Smooth muscle cell (in vitro differentiated cells): ENCODE data around the gene KLHL29. TPM values are rescaled to one million over a fixed set of nuclear protein-coding genes. Genes with fewer than 3 reads are reported as not detected.

ENCODE experiments used
- DNase-seq: peaks from one replicate; lab custom pipeline; 2025; ENCODE audit not compliant: unreplicated experiment; lab: John Stamatoyannopoulos, UW
- H2AFZ ChIP-seq: fragments of 200-600 bp; sonication (generic); 2 replicates; pipeline ENCODE4 v1.6.0; 2016; ENCODE audit warnings: antibody characterized with exemption, low read depth, mild to moderate bottlenecking
- H3F3A ChIP-seq: fragments of 200-600 bp; sonication (generic); 2 replicates; pipeline ENCODE4 v1.6.0; 2017; ENCODE audit warnings: antibody characterized with exemption, low read depth
- H3K27ac ChIP-seq: fragments of 200-600 bp; sonication (generic); 2 replicates; pipeline ENCODE4 v1.5.1; 2016; ENCODE audit warnings: low read depth, mild to moderate bottlenecking
- H3K27me3 ChIP-seq: fragments of 200-600 bp; sonication (generic); 2 replicates; pipeline ENCODE4 v1.6.1; 2016; ENCODE audit warnings: low read depth, mild to moderate bottlenecking
- H3K36me3 ChIP-seq: fragments of 200-600 bp; sonication (generic); 2 replicates; pipeline ENCODE4 v1.5.1; 2016; ENCODE audit warnings: low read depth
- H3K4me1 ChIP-seq: fragments of 200-600 bp; sonication (generic); 2 replicates; pipeline ENCODE4 v1.5.1; 2016; ENCODE audit warnings: low read depth
- H3K4me2 ChIP-seq: fragments of 200-600 bp; sonication (generic); 2 replicates; pipeline ENCODE4 v1.6.0; 2016; ENCODE audit warnings: mild to moderate bottlenecking
- H3K4me3 ChIP-seq: fragments of 200-600 bp; sonication (generic); 2 replicates; pipeline ENCODE4 v1.5.1; 2016; ENCODE audit warnings: mild to moderate bottlenecking
- H3K79me2 ChIP-seq: fragments of 200-600 bp; sonication (generic); 2 replicates; pipeline ENCODE4 v1.6.0; 2016; ENCODE audit warnings: low read depth, mild to moderate bottlenecking
- H3K9ac ChIP-seq: fragments of 200-600 bp; sonication (generic); 2 replicates; pipeline ENCODE4 v1.6.0; 2016; ENCODE audit warnings: low read depth
- H3K9me3 ChIP-seq: fragments of 200-600 bp; sonication (generic); replicated peaks from 2 replicates; pipeline ENCODE4 v1.5.1; 2016; ENCODE audit warnings: low read depth
- H4K20me1 ChIP-seq: fragments of 200-600 bp; sonication (generic); 2 replicates; pipeline ENCODE4 v1.6.0; 2016; ENCODE audit warnings: low read depth
- CTCF ChIP-seq: fragments of 200-600 bp; sonication (generic); IDR thresholded peaks from 2 replicates; pipeline ENCODE4 v1.5.1; 2017; ENCODE audit warnings: borderline replicate concordance, mild to moderate bottlenecking, antibody characterized with exemption; ENCODE audit not compliant: insufficient read depth, poor library complexity, severe bottlenecking
- WGBS: methylation state at CpG from one replicate; pipeline ENCODE4 v1.1.7; 2016; ENCODE audit warnings: low lambda C conversion rate; 5-methylcytosine and 5-hydroxymethylcytosine counted together
- polyA plus RNA-seq: library from polyadenylated mRNA; unstranded; fragments of >200 nt; fragmentation: Nextera tagmentation; extraction: Ambion mirVana; gene quantifications from 2 replicates; pipeline ENCODE4 v1.2.1, GENCODE V29; 2016
- total RNA-seq: library from RNA; depleted of rRNA; stranded (reverse); fragments of >200 nt; gene quantifications from 2 replicates; pipeline ENCODE4 v1.2.3, GENCODE V29; 2014

The KLHL29 gene
- total and polyA plus RNA-seq, 2 experiments from 2014 or later: 3.1 to 6.6 TPM

- Histone ChIP-seq H3K9me3 (no peaks in the 10 kb centered on the region), H3K27me3 (no peaks in the 10 kb centered on the region), H3K4me3 (no peak overlapping the region), H3F3A (no peaks in the 10 kb centered on the region), H2AFZ (no peak overlapping the region), H3K36me3 (no peaks in the 10 kb centered on the region), H4K20me1 (no peaks in the 10 kb centered on the region), H3K27ac (no peak overlapping the region), H3K4me1 (no peaks in the 10 kb centered on the region), H3K9ac (no peak overlapping the region), H3K79me2 (no peaks in the 10 kb centered on the region), H3K4me2 (no peak overlapping the region)
- 80% methylated on average over 12 of the region's 12 CpGs for WGBS
- no peak for TF ChIP-seq CTCF
- no peak for DNase-seq
These were observed 283.9 kb downstream of the KLHL29 start for GRCh38 chr2:23668756-23669304.

- DNase-seq: no peak
- Histone ChIP-seq H3K27ac (no peak overlapping the region), H3K27me3 (no peaks in the 10 kb centered on the region), H3K36me3 (no peaks in the 10 kb centered on the region), H3K4me3 (no peak overlapping the region), H3F3A (no peaks in the 10 kb centered on the region), H4K20me1 (no peaks in the 10 kb centered on the region), H3K9me3 (no peaks in the 10 kb centered on the region), H2AFZ (no peak overlapping the region), H3K9ac (no peak overlapping the region), H3K79me2 (no peaks in the 10 kb centered on the region), H3K4me2 (no peak overlapping the region), H3K4me1 (no peaks in the 10 kb centered on the region)
- no peak for TF ChIP-seq CTCF
- 92% methylated on average over 22 of the region's 22 CpGs for WGBS
These were observed 284.6 kb downstream of the KLHL29 start for GRCh38 chr2:23669413-23670244.

- Histone ChIP-seq H4K20me1 (no peaks in the 10 kb centered on the region), H3K9ac (no peak overlapping the region), H3K4me1 (no peaks in the 10 kb centered on the region), H3K4me3 (no peak overlapping the region), H3K36me3 (no peaks in the 10 kb centered on the region), H2AFZ (no peak overlapping the region), H3K27me3 (no peaks in the 10 kb centered on the region), H3K4me2 (no peak overlapping the region), H3F3A (no peaks in the 10 kb centered on the region), H3K27ac (no peak overlapping the region), H3K79me2 (no peaks in the 10 kb centered on the region), H3K9me3 (no peaks in the 10 kb centered on the region)
- WGBS: 92% methylated on average over 11 of the region's 11 CpGs
- TF ChIP-seq CTCF: no peak
- DNase-seq: no peak
These were observed 285.2 kb downstream of the KLHL29 start for GRCh38 chr2:23670245-23670592.
